Measurements from ENCODE around the gene HMGN3.
A peak's percentile ranks its signal among the peaks of the same experiment; 100 is the strongest.
"Not testable (repeated sequence)": the region's sequence is repeated elsewhere in the genome, so short reads cannot be mapped to it uniquely, and the experiment has no call there.

Gene HMGN3

GRCh38 chr6:79234150-79235022 is at the start of gene HMGN3:
TSS of gene HMGN3 (minus strand) at chr6:79234682.
- peak; percentile 89 for DNase-seq

- DNase-seq: no peak
Measured at GRCh38 chr6:79280756-79281155, 46.3 kb upstream of the HMGN3 start.

GRCh38 chr6:79277109-79277508 is 42.6 kb upstream of the HMGN3 start:
- DNase-seq: no peak

GRCh38 chr6:79269877-79270276 is 35.4 kb upstream of the HMGN3 start:
- no peak for DNase-seq

GRCh38 chr6:79267128-79267527 is 32.6 kb upstream of the HMGN3 start:
- no peak for DNase-seq

GRCh38 chr6:79266051-79266450 is 31.6 kb upstream of the HMGN3 start:
- no peak for DNase-seq

GRCh38 chr6:79263359-79263758 is 28.9 kb upstream of the HMGN3 start:
- no peak for DNase-seq

- DNase-seq: no peak
Measured at GRCh38 chr6:79261666-79262065, 27.2 kb upstream of the HMGN3 start.

GRCh38 chr6:79260772-79261171 is 26.3 kb upstream of the HMGN3 start:
- no peak for DNase-seq

GRCh38 chr6:79257381-79258205 is 23.1 kb upstream of the HMGN3 start:
- no peak for DNase-seq

- DNase-seq: not testable (repeated sequence)
Measured at GRCh38 chr6:79256770-79257169, 22.3 kb upstream of the HMGN3 start.

- DNase-seq: not testable (repeated sequence)
Measured at GRCh38 chr6:79255086-79255485, 20.6 kb upstream of the HMGN3 start.

GRCh38 chr6:79250559-79250958 is 16.1 kb upstream of the HMGN3 start:
- no peak for DNase-seq

- DNase-seq: no peak
Measured at GRCh38 chr6:79250107-79250514, 15.6 kb upstream of the HMGN3 start.

- DNase-seq: no peak
Measured at GRCh38 chr6:79249136-79249535, 14.7 kb upstream of the HMGN3 start.

GRCh38 chr6:79246891-79247290 is 12.4 kb upstream of the HMGN3 start:
- DNase-seq: no peak

- no peak for DNase-seq
Measured at GRCh38 chr6:79241228-79241627, 6.7 kb upstream of the HMGN3 start.

- DNase-seq: no peak
Measured at GRCh38 chr6:79240509-79240908, 6.0 kb upstream of the HMGN3 start.

- no peak for DNase-seq
Measured at GRCh38 chr6:79239536-79240168, 5.2 kb upstream of the HMGN3 start.

- no peak for DNase-seq
Measured at GRCh38 chr6:79238919-79239318, 4.4 kb upstream of the HMGN3 start.

GRCh38 chr6:79236711-79237110 is 2.2 kb upstream of the HMGN3 start:
- DNase-seq: no peak

- peak; percentile 51 for DNase-seq
Measured at GRCh38 chr6:79233611-79234149, 802 bp downstream of the HMGN3 start.

Measured in activated effector memory CD4-positive, alpha-beta T cell treated with Interleukin-2 at 50 U/mL for 16 hours (primary cell).